Naive thymus-derived CD4-positive, alpha-beta T cell (primary cell): Measurements from ENCODE around the gene NXPE3. TPM values are rescaled to one million over a fixed set of nuclear protein-coding genes. Genes with fewer than 3 reads are reported as not detected.
"Not testable (repeated sequence)": the region's sequence is repeated elsewhere in the genome, so short reads cannot be mapped to it uniquely, and the experiment has no call there.

ENCODE experiments used
- ATAC-seq: fragments of 150-1000 bp; cut with Tn5 transposase; 2 replicates; pipeline ENCODE4 v1.10.0; 2021; ENCODE audit warnings: mild to moderate bottlenecking, moderate library complexity
- CTCF ChIA-PET: fragments of 350-600 bp; sonication (Branson Sonifier 250); formaldehyde crosslinking; loops from one replicate; lab custom pipeline; 2021; ENCODE audit warnings: antibody characterized with exemption; lab: Charles Lee
- POLR2A ChIA-PET: fragments of 350-600 bp; sonication (Branson Sonifier 250); formaldehyde crosslinking; loops from one replicate; lab custom pipeline; 2021; ENCODE audit warnings: antibody characterized with exemption, inconsistent platforms; lab: Charles Lee
- DNase-seq, 9 donors: peaks; one replicate each; pipeline versions ENCODE4 v3.0.0 to v3.0.0-alpha.2; 2020 to 2022; ENCODE audit warnings: mixed read lengths in 1 of 9
- H3K27ac ChIP-seq: one replicate; pipeline ENCODE4 v1.7.0; 2013; ENCODE audit warnings: mild to moderate bottlenecking, low read depth, low read length, moderate library complexity
- H3K27me3 ChIP-seq, 2 donors: one replicate each; pipeline ENCODE4 v1.7.0; 2013; ENCODE audit warnings: low read length in 2 of 2, mild to moderate bottlenecking in 2 of 2, moderate library complexity in 2 of 2; ENCODE audit not compliant: control insufficient read depth in 2 of 2, insufficient read depth in 2 of 2
- H3K36me3 ChIP-seq, 3 experiments: 1 replicate in 2 of 3; 2 replicates in 1 of 3; pipeline ENCODE4 v1.7.0; 2013; ENCODE audit warnings: low read length in 3 of 3, mild to moderate bottlenecking in 3 of 3, moderate library complexity in 1 of 3; ENCODE audit not compliant: insufficient read depth in 3 of 3, control insufficient read depth in 2 of 3
- H3K4me1 ChIP-seq, 2 donors: one replicate each; pipeline ENCODE4 v1.7.0; 2013; ENCODE audit warnings: low read length in 2 of 2, mild to moderate bottlenecking in 2 of 2, moderate library complexity in 1 of 2; ENCODE audit not compliant: control insufficient read depth in 2 of 2, insufficient read depth in 2 of 2
- H3K4me3 ChIP-seq: 2 replicates; pipeline ENCODE4 v1.7.0; 2013; ENCODE audit warnings: mild to moderate bottlenecking, low read length
- H3K9me3 ChIP-seq, 3 experiments: 1 replicate in 2 of 3; 2 replicates in 1 of 3; pipeline ENCODE4 v1.7.0; 2013; ENCODE audit warnings: low read length in 3 of 3; ENCODE audit not compliant: control insufficient read depth in 2 of 3
- H3K27ac Mint-ChIP-seq, 9 donors: one replicate each; pipeline ENCODE4 v1.8.0; 2020 to 2022; ENCODE audit warnings: mixed read lengths in 9 of 9, mild to moderate bottlenecking in 8 of 9, moderate library complexity in 5 of 9, inconsistent platforms in 2 of 9
- H3K27me3 Mint-ChIP-seq, 5 donors: one replicate each; pipeline ENCODE4 v1.8.0; 2021 to 2022; ENCODE audit warnings: mixed read lengths in 5 of 5, mild to moderate bottlenecking in 1 of 5
- H3K36me3 Mint-ChIP-seq, 5 donors: one replicate each; pipeline ENCODE4 v1.8.0; 2020 to 2022; ENCODE audit warnings: mixed read lengths in 5 of 5, mild to moderate bottlenecking in 3 of 5, inconsistent platforms in 1 of 5
- H3K4me1 Mint-ChIP-seq, 7 donors: one replicate each; pipeline ENCODE4 v1.8.0; 2020 to 2022; ENCODE audit warnings: mixed read lengths in 7 of 7, mild to moderate bottlenecking in 3 of 7, inconsistent platforms in 1 of 7
- H3K4me3 Mint-ChIP-seq, 10 donors: one replicate each; pipeline ENCODE4 v1.8.0; 2020 to 2022; ENCODE audit warnings: mild to moderate bottlenecking in 10 of 10, mixed read lengths in 10 of 10, moderate library complexity in 6 of 10, inconsistent platforms in 2 of 10
- H3K9me3 Mint-ChIP-seq, 11 donors: one replicate each; pipeline ENCODE4 v1.8.0; 2020 to 2022; ENCODE audit warnings: mixed read lengths in 11 of 11, mild to moderate bottlenecking in 4 of 11, inconsistent platforms in 1 of 11, moderate library complexity in 1 of 11
- intact Hi-C, 2 donors: fragments of 100-400 bp; cut with micrococcal nuclease; formaldehyde crosslinking; loops; one replicate each; pipeline ENCODE4 v1.15.1; 2023
- polyA plus RNA-seq, 2 donors: library from polyadenylated mRNA; unstranded; fragments of 300-500 nt; fragmentation: Illumina TruSeq; gene quantifications; one replicate each; pipeline ENCODE4 v1.2.3, GENCODE V29; 2021
- total RNA-seq, 6 experiments: library from RNA in 5 of 6; stranded (reverse) in 5 of 6; gene quantifications; 1 replicate in 5 of 6; 2 replicates in 1 of 6; pipeline ENCODE4 v1.2.3 and lab custom pipeline; 2021 to 2026

Gene NXPE3
- total RNA-seq (10 to 100 TPM; 25.9 to 48.7 (median 35.5) TPM), polyA plus RNA-seq (10 to 100 TPM; 55.7 to 71.0 TPM), total RNA-seq (lab: John Stamatoyannopoulos, UW) (109 reads per million, percentile 86 among the genes with 10 or more reads in this experiment)

DNA sequence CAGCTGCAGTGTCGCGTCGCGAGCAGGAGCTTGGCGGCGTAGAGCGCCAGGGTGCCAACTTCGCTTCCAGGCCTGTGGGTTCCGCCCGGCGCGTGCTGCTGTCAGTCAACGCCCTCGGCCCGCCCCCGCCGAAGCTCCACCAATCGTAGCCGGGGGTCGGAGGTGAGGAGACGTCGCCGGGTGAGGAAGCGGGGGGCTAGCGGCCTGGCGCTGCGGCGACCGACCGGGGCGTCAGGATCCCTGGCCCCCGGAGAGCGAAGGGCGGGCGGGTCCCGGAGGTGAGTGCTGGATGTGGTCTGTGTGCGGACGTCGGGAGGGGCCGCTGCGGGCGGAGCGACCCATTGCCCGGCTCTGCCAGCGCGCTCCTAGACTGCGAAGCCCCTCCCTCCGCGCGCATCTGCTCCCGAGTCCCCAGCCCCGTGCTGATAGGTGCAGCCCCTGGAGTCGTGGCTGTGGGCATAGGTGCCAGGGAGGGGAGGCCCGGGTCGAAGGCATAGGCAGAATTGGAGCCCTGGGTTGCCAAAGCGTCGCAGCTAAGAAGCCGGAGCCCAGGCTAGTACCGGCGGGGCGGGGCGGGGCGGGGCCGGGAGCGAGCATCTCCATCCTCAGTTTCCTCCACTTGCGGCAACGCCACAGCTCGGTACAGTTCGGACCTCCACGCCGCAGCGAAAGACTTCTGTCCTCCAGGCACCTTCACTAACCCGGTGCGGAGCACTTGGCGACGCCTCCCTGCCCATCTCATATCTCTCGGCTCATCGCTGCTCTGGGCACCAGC, at the start of gene NXPE3:
Gene NXPE3, plus strand, starts transcription at position 165 of the 775 bp plus-strand sequence. CDS start 6,386 bp downstream, outside the sequence.
- Histone ChIP-seq H3K4me1 (peaks cover 27% of the 10 kb centered on the region in 2 donors), H3K36me3 (peaks cover 0 to 9% (median 0%) of the 10 kb centered on the region in 3 experiments), H3K27me3 (no peaks in the 10 kb centered on the region), H3K27ac (peak within 1 kb of the TSS; percentile 88), H3K9me3 (no peaks in the 10 kb centered on the region), H3K4me3 (peak within 1 kb of the TSS; percentile 60)
- Mint-ChIP-seq H3K27me3 (no peaks in the 10 kb centered on the region), H3K4me1 (peaks cover 20 to 61% (median 53%) of the 10 kb centered on the region in 7 donors), H3K4me3 (peak within 1 kb of the TSS; percentile 89 to 99 (median 94)), H3K36me3 (peaks cover 0 to 15% (median 12%) of the 10 kb centered on the region in 5 donors), H3K9me3 (no peaks in the 10 kb centered on the region), H3K27ac (peak within 1 kb of the TSS; percentile 93 to 100 (median 99))
- ChIA-PET CTCF (interaction anchor here (1.0 to 1.2 kb wide), 3 partner anchors 10 to 24 kb away, joined by 3 to 4 read pairs (median 3); no protein-coding TSS in a partner anchor), POLR2A (interaction anchor here (0.6 to 1.8 kb wide), 23 partner anchors 9 to 300 kb away, joined by 3 to 28 read pairs (median 4); partner anchors contain the start of genes CEP97, NFKBIZ, PCNP and RPL24)
- intact Hi-C loops: loop anchor here (1.0 to 10.0 kb wide), 13 partner anchors 10 to 1378 kb away; partner anchors contain the start of genes CEP97 (in 2 of the 2), PCNP (in 2 of the 2), LNP1 (in 1 of the 2) and NFKBIZ (in 1 of the 2)
- DNase-seq: peak; percentile 92 to 97 (median 94)
- ATAC-seq: peak; percentile 95

DNA sequence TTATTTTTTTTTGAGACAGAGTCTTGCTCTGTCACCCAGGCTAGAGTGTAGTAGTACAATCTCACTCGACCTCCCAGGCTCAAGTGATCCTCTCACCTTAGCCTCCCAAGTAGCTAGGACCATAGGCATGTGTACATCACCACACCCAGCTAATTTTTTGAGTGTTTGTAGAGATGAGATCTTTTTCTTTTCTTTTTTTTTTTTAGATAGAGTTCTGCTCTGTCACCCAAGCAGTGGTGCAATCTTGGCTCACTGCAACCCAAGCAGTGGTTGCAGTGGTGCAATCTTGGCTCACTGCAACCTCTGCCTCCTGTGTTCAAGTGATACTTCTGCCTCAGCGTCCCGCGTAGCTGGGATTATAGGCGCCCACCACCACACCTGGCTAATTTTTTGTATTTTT, 49.4 kb upstream of the NXPE3 start:
- H3K9me3 ChIP-seq: no peaks in the 10 kb centered on the region
- Mint-ChIP-seq H3K27ac (no peak overlapping the region), H3K9me3 (no peaks in the 10 kb centered on the region), H3K4me1 (peaks cover 0 to 31% (median 12%) of the 10 kb centered on the region in 7 donors), H3K27me3 (no peaks in the 10 kb centered on the region), H3K36me3 (peaks cover 14 to 52% (median 35%) of the 10 kb centered on the region in 5 donors), H3K4me3 (no peak overlapping the region)
- no peak overlapping the region for H3K27ac ChIP-seq
- ChIA-PET POLR2A (no interaction called here), CTCF (no interaction called here)
- no peak for DNase-seq
- no peak for ATAC-seq
- H3K27me3 ChIP-seq: no peaks in the 10 kb centered on the region
- H3K4me1 ChIP-seq: peaks cover 0 to 7% of the 10 kb centered on the region in 2 donors
- H3K36me3 ChIP-seq: peaks cover 10 to 47% (median 15%) of the 10 kb centered on the region in 3 experiments
- intact Hi-C loops: no loop called here
- no peak overlapping the region for H3K4me3 ChIP-seq

DNA sequence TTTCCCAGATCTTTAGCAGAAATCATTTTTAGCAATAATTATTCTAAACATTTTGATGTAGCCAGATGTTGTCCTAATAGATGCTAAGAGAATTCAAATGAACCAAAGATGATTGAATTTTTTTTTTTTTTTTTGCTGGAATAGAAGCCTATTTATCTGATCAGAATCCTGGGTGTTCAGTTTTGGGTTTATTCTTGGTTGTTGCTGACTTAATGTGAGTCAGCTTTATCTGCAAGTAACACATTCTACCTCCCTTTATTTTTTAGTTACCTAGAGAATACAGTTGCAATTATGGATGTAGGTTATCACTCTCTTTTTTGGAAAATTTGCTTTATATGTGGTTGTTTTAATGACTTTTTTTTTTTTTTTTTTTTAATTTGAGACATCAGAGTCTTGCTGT, 48.2 kb upstream of the NXPE3 start:
- Histone ChIP-seq H3K27ac (no peak overlapping the region), H3K27me3 (no peaks in the 10 kb centered on the region), H3K4me1 (peaks cover 0 to 6% of the 10 kb centered on the region in 2 donors), H3K36me3 (peaks cover 10 to 55% (median 15%) of the 10 kb centered on the region in 3 experiments), H3K9me3 (no peaks in the 10 kb centered on the region), H3K4me3 (no peak overlapping the region)
- no peak for DNase-seq
- peaks cover 22 to 62% (median 41%) of the 10 kb centered on the region in 5 donors for H3K36me3 Mint-ChIP-seq
- CTCF ChIA-PET: no interaction called here
- POLR2A ChIA-PET: interaction anchor here (0.6 to 0.7 kb wide), 2 partner anchors 407 to 498 kb away, joined by 3 read pairs; no protein-coding TSS in a partner anchor
- intact Hi-C loops: no loop called here
- no peaks in the 10 kb centered on the region for H3K9me3 Mint-ChIP-seq
- H3K4me3 Mint-ChIP-seq: no peak overlapping the region
- ATAC-seq: no peak
- H3K4me1 Mint-ChIP-seq: peaks cover 0 to 27% (median 5%) of the 10 kb centered on the region in 7 donors
- H3K27ac Mint-ChIP-seq: peak overlapping the region in 1 of 9 donors; percentile 26
- H3K27me3 Mint-ChIP-seq: no peaks in the 10 kb centered on the region

DNA sequence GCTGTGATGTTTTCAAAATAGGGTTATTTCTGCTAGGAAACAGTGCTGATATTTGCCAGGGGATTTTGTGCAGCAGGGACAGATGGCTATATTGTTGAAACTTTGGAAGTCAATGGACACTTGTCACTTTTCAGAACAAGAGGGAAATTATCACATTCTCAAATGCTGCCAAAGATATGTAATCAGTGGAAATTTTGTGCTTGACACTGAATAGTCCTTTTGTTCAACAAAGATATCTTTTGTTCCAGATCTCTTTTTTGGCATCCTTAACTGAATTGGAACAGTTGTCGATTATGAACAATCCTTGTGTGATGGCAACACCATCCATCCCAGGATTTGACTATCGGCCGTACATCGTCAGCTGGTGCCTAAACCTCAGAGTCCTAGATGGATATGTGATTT, 46.8 kb upstream of the NXPE3 start:
- CTCF ChIA-PET: interaction anchor here (0.7 kb wide), 1 partner anchor 454 kb away, joined by 3 read pairs; no protein-coding TSS in a partner anchor
- H3K27me3 Mint-ChIP-seq: no peaks in the 10 kb centered on the region
- no peak for ATAC-seq

DNA sequence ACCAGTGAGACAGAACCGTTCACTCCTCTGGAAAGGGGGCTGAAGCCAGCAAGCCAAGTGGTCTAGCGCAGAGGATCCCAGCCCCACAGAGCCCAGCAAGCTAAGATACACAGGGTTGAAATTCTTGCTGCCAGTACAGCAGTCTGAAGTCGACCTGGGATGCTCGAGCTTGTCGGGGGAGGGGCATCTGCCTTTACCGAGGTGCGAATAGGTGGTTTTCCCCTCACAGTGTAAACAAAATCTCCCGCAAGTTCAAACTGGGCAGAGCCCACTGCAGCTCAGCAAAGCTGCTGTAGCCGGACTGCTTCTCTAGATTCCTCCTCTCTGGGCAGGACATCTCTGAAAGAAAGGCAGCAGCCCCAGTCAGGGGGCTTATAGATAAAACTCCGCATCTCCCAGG, 43.2 kb upstream of the NXPE3 start:
- ChIA-PET POLR2A (interaction anchor here (1.0 kb wide), 1 partner anchor 60 kb away, joined by 3 read pairs; no protein-coding TSS in a partner anchor), CTCF (no interaction called here)
- H3K4me3 Mint-ChIP-seq: no peak overlapping the region
- peaks cover 0 to 30% (median 0%) of the 10 kb centered on the region in 11 donors for H3K9me3 Mint-ChIP-seq
- Histone ChIP-seq H3K4me1 (no peaks in the 10 kb centered on the region), H3K36me3 (peaks cover 10 to 47% (median 15%) of the 10 kb centered on the region in 3 experiments), H3K27ac (no peak overlapping the region), H3K27me3 (no peaks in the 10 kb centered on the region), H3K9me3 (no peaks in the 10 kb centered on the region), H3K4me3 (no peak overlapping the region)
- DNase-seq: no peak
- H3K27ac Mint-ChIP-seq: no peak overlapping the region
- no peak for ATAC-seq
- H3K4me1 Mint-ChIP-seq: peaks cover 0 to 5% (median 0%) of the 10 kb centered on the region in 7 donors
- peaks cover 21 to 73% (median 52%) of the 10 kb centered on the region in 5 donors for H3K36me3 Mint-ChIP-seq
- H3K27me3 Mint-ChIP-seq: no peaks in the 10 kb centered on the region
- intact Hi-C loops: no loop called here

More for the DNA sequence above, 46.8 kb upstream of the NXPE3 start:
- Histone ChIP-seq H3K36me3 (peaks cover 10 to 62% (median 15%) of the 10 kb centered on the region in 3 experiments), H3K4me3 (no peak overlapping the region), H3K4me1 (no peaks in the 10 kb centered on the region), H3K27ac (no peak overlapping the region), H3K27me3 (no peaks in the 10 kb centered on the region), H3K9me3 (no peaks in the 10 kb centered on the region)
- no peak for DNase-seq
- intact Hi-C loops: no loop called here
- Mint-ChIP-seq H3K9me3 (peaks cover 0 to 5% (median 0%) of the 10 kb centered on the region in 11 donors), H3K4me1 (peaks cover 0 to 15% (median under 1%) of the 10 kb centered on the region in 7 donors), H3K27ac (no peak overlapping the region), H3K4me3 (no peak overlapping the region), H3K36me3 (peaks cover 26 to 73% (median 48%) of the 10 kb centered on the region in 5 donors)
- POLR2A ChIA-PET: interaction anchor here (0.8 to 0.9 kb wide), 2 partner anchors 10 to 25 kb away, joined by 3 read pairs; no protein-coding TSS in a partner anchor

DNA sequence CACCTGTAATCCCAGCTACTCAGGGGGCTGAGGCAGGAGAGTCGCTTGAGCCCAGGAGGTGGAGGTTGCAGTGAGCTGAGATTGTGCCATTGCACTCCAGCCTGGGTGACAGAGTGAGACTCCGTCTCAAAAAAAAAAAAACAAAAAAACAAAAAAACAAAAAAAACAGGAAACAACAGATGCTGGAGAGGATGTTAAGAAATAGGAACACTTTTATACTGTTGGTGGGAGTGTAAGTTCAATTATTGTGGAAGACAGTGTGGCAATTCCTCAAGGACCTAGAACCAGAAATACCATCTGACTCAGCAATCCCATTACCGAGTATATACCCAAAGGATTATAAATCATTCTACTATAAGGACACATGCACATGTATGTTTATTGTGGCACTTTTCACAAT, 37.1 kb upstream of the NXPE3 start:
- intact Hi-C loops, H3K27ac ChIP-seq, H3K9me3 ChIP-seq, H3K4me3 Mint-ChIP-seq, H3K4me1 ChIP-seq, H3K4me3 ChIP-seq, ATAC-seq, H3K27me3 Mint-ChIP-seq, DNase-seq, H3K36me3 ChIP-seq, H3K27me3 ChIP-seq, H3K4me1 Mint-ChIP-seq, CTCF ChIA-PET: not testable (repeated sequence)
- peaks cover 1 to 61% (median 27%) of the 10 kb centered on the region in 5 donors for H3K36me3 Mint-ChIP-seq
- POLR2A ChIA-PET: interaction anchor here (0.8 kb wide), 1 partner anchor 10 kb away, joined by 3 read pairs; no protein-coding TSS in a partner anchor
- H3K9me3 Mint-ChIP-seq: peaks cover 0 to 30% (median 1%) of the 10 kb centered on the region in 11 donors
- H3K27ac Mint-ChIP-seq: peak overlapping the region in 2 of 9 donors; percentile 25 to 78
